ENCODE measurements around the gene VAT1. TPM values are rescaled to one million over a fixed set of nuclear protein-coding genes. Genes with fewer than 3 reads are reported as not detected.
A peak's percentile ranks its signal among the peaks of the same experiment; 100 is the strongest.

Gene VAT1
- total and polyA plus RNA-seq, 2 donors (not counting 1 experiment from before 2014, with no cell fraction given): 20.4 to 90.7 TPM

- Histone ChIP-seq H3K27me3 (replicated peaks in 1 of 4; ENCODE audit: control extremely low read depth in 1 of 4, control insufficient read depth in 3 of 4, insufficient read depth in 4 of 4, low read length in 3 of 4) (no peaks in the 10 kb centered on the region), H3K9me3 (ENCODE audit: control extremely low read depth in 1 of 3, control insufficient read depth in 2 of 3, insufficient read depth in 1 of 3, low read length in 2 of 3) (no peaks in the 10 kb centered on the region), H3K4me2 (replicated peaks; ENCODE audit: low read depth, low read length, poor library complexity, severe bottlenecking) (peak within 1 kb of the TSS; percentile 93), H3K9ac (ENCODE audit: low read length) (peak within 1 kb of the TSS; percentile 79), H3K36me3 (replicated peaks in 1 of 2; ENCODE audit: control extremely low read depth in 1 of 2, control insufficient read depth in 1 of 2, extremely low read depth in 1 of 2, insufficient read depth in 2 of 2, low read length in 1 of 2) (peaks cover 0 to 3% of the 10 kb centered on the region in 2 experiments), H4K20me1 (ENCODE audit: control insufficient read depth, insufficient read depth, low read length, poor library complexity, severe bottlenecking) (no peaks in the 10 kb centered on the region), H3K79me2 (ENCODE audit: control insufficient read depth, insufficient read depth, low read length) (peaks cover 51% of the 10 kb centered on the region), H3K4me3 (ENCODE audit: control extremely low read depth in 1 of 5, extremely low read depth in 1 of 5, insufficient read depth in 1 of 5, low read depth in 2 of 5, low read length in 4 of 5) (peak within 1 kb of the TSS; percentile 83 to 90 (median 88)), H3K4me1 (ENCODE audit: control insufficient read depth in 2 of 2, insufficient read depth in 2 of 2, low read length in 2 of 2) (peaks cover 42 to 53% of the 10 kb centered on the region in 2 donors), H3K27ac (ENCODE audit: low read length in 2 of 2) (peak within 1 kb of the TSS; percentile 80 to 86), H2AFZ (ENCODE audit: insufficient read depth, low read depth, low read length, poor library complexity, severe bottlenecking) (peak within 1 kb of the TSS; percentile 81)
- Mint-ChIP-seq H3K4me1 (peaks cover 45% of the 10 kb centered on the region), H3K4me3 (peak within 1 kb of the TSS; percentile 99), H3K27ac (peak within 1 kb of the TSS; percentile 96), H3K27me3 (no peaks in the 10 kb centered on the region), H3K9me3 (ENCODE audit: insufficient read depth) (no peaks in the 10 kb centered on the region)
- intact Hi-C loops (cut with micrococcal nuclease): loop anchor here (1.0 to 10.0 kb wide), 7 partner anchors 16 to 408 kb away; partner anchors contain the start of genes AARSD1, PLEKHH3, PSME3 and RETREG3
- no peak for TF ChIP-seq EZH2 (IDR thresholded peaks at IDR 0.05; ENCODE audit: borderline replicate concordance, insufficient read depth, low read depth, low read length, poor library complexity, severe bottlenecking)
- TF ChIP-seq, protein P1, sequence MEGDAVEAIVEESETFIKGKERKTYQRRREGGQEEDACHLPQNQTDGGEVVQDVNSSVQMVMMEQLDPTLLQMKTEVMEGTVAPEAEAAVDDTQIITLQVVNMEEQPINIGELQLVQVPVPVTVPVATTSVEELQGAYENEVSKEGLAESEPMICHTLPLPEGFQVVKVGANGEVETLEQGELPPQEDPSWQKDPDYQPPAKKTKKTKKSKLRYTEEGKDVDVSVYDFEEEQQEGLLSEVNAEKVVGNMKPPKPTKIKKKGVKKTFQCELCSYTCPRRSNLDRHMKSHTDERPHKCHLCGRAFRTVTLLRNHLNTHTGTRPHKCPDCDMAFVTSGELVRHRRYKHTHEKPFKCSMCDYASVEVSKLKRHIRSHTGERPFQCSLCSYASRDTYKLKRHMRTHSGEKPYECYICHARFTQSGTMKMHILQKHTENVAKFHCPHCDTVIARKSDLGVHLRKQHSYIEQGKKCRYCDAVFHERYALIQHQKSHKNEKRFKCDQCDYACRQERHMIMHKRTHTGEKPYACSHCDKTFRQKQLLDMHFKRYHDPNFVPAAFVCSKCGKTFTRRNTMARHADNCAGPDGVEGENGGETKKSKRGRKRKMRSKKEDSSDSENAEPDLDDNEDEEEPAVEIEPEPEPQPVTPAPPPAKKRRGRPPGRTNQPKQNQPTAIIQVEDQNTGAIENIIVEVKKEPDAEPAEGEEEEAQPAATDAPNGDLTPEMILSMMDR (IDR thresholded peaks at IDR 0.05): no peak
- ATAC-seq (ENCODE audit: low read depth): peak; percentile 82
- WGBS (ENCODE audit: insufficient coverage): under 1% methylated on average over 39 of the region's 39 CpGs
- ChIA-PET POLR2A (interaction anchor here (2.2 kb wide), 1 partner anchor 18 kb away, joined by 13 read pairs; the partner anchor contains the start of gene RPL27), CTCF (interaction anchor here (1.0 to 2.2 kb wide), 3 partner anchors 13 to 355 kb away, joined by 3 to 14 read pairs (median 4); partner anchors contain the start of gene RPL27)
- DNase-seq: peak; percentile 97
Observed at GRCh38 chr17:42980274-42980765, 41.9 kb downstream of the VAT1 start, which contains the start of gene RUNDC1. RUNDC1 (plus strand) TSS chr17:42980565; CDS start chr17:42980577, 12 bp downstream.

Measured in B cell (primary cell).